Measurements from ENCODE around the gene KLF13.

DNA sequence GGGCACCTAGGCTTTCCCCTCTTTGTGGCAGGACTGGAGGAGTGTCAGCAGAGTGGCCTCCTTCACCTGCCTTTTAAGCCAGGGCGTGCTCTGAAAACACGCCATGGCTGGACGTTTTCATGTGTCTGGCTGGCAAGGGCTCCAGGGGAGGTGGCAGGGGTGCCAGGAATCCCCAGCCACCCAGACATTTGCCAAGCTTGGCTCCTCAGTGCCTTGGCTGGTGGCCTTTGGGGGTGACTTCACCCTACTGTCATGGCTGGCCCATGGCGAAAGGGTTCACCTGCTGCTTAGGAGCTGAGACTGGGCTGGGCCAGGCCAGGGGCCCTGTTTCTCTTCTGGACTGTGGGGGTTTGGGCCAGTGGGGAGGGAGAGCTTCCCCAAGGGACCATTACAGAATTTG is 17.6 kb downstream of the KLF13 start:
- TF ChIP-seq FOXM1 (IDR thresholded peaks at IDR 0.05; ENCODE audit: borderline replicate concordance) (no peak), NFRKB (IDR thresholded peaks at IDR 0.05) (no peak), FOXK2 (IDR thresholded peaks at IDR 0.05) (no peak), TARDBP (IDR thresholded peaks at IDR 0.05) (no peak), BHLHE40 (IDR thresholded peaks at IDR 0.05; ENCODE audit: borderline replicate concordance) (no peak), SP1 (IDR thresholded peaks at IDR 0.05) (no peak), ZNF384 (IDR thresholded peaks at IDR 0.05) (no peak), LEF1 (IDR thresholded peaks at IDR 0.05; ENCODE audit: borderline replicate concordance) (no peak), ARNT (IDR thresholded peaks at IDR 0.05) (no peak)
